K562 (cell line): ENCODE measurements around the gene DDAH2. TPM values are rescaled to one million over a fixed set of nuclear protein-coding genes. Genes with fewer than 3 reads are reported as not detected.

Source experiments
- ATAC-seq: fragments of 200-7000 bp; cut with Tn5 transposase; 3 replicates; pipeline ENCODE4 v1.9.1; 2020; ENCODE audit warnings: moderate library complexity
- BruUV-seq: library from RNA; stranded (reverse); fragments of 400-500 nt; replicated peaks from 2 replicates; lab custom pipeline; 2021; lab: Mats Ljungman, UMichigan
- CTCF ChIA-PET: fragments of 300-600 bp; formaldehyde crosslinking; extraction: SDS; loops from one replicate; lab custom pipeline; 2021; ENCODE audit warnings: low intra/inter-chr PET ratio; lab: Yijun Ruan, JAX
- POLR2A ChIA-PET: fragments of 300-600, 350-650 bp; sonication (Branson Sonifier 250); formaldehyde crosslinking; extraction: SDS; loops from one replicate; lab custom pipeline; 2021; ENCODE audit warnings: antibody characterized with exemption, inconsistent platforms; lab: Yijun Ruan, JAX
- DNase-seq, 4 experiments: peaks; one replicate each; pipeline versions ENCODE4 v3.0.0 to v3.0.0-alpha.2; 2011 to 2018; ENCODE audit warnings: low spot score in 3 of 4, mixed read lengths in 3 of 4; ENCODE audit errors: extremely low read depth in 1 of 4
- FAIRE-seq: peaks from 2 replicates; lab custom pipeline; 2011; peaks lifted over from hg19 to GRCh38; lab: Jason Lieb, UNC
- H2AFZ ChIP-seq: 2 replicates; pipeline ENCODE4 v1.6.0; 2011; ENCODE audit warnings: low read depth, low read length, control low read depth, inconsistent platforms
- H3K27ac ChIP-seq: fragments of 200-600 bp; 3 replicates; pipeline ENCODE4 v1.8.0; 2011; ENCODE audit warnings: low read depth, mild to moderate bottlenecking, control low read depth, inconsistent platforms, low read length, moderate library complexity, mixed read lengths; ENCODE audit errors: extremely low read depth
- H3K27me3 ChIP-seq, 2 experiments: fragments of 300-600 bp in 1 of 2; 2 replicates in 1 of 2; 3 replicates in 1 of 2; pipeline versions ENCODE4 v1.6.0 to v1.8.0; 2011; ENCODE audit warnings: inconsistent platforms in 2 of 2, low read length in 2 of 2, mild to moderate bottlenecking in 1 of 2, mixed read lengths in 1 of 2, moderate library complexity in 1 of 2; ENCODE audit not compliant: control insufficient read depth in 2 of 2, insufficient read depth in 2 of 2
- H3K36me3 ChIP-seq: fragments of 300-600 bp; 3 replicates; pipeline ENCODE4 v1.8.0; 2011; ENCODE audit warnings: mild to moderate bottlenecking, low read length, inconsistent platforms; ENCODE audit not compliant: control insufficient read depth, insufficient read depth
- H3K4me1 ChIP-seq, 2 experiments: fragments of 200-600 bp in 1 of 2; replicated peaks in 1 of 2; 2 replicates in 1 of 2; 3 replicates in 1 of 2; pipeline versions ENCODE4 v1.5.1 to v1.8.0; 2011; ENCODE audit warnings: inconsistent platforms in 2 of 2, low read length in 2 of 2, mild to moderate bottlenecking in 1 of 2, mixed read lengths in 1 of 2, moderate library complexity in 1 of 2; ENCODE audit not compliant: control insufficient read depth in 2 of 2, insufficient read depth in 2 of 2
- H3K4me2 ChIP-seq: 2 replicates; pipeline ENCODE4 v1.6.1; 2011; ENCODE audit warnings: low read length, control low read depth, inconsistent platforms, mixed read lengths; ENCODE audit not compliant: insufficient read depth
- H3K4me3 ChIP-seq: fragments of 200-600 bp; sonication (generic), shearing (Covaris generic); 2 replicates; pipeline ENCODE4 v1.5.1; 2016; ENCODE audit warnings: control low read depth, inconsistent platforms
- H3K79me2 ChIP-seq: fragments of 200-600 bp; 3 replicates; pipeline ENCODE4 v1.8.0; 2011; ENCODE audit warnings: low read length, inconsistent platforms; ENCODE audit not compliant: control insufficient read depth, insufficient read depth
- H3K9ac ChIP-seq, 2 experiments: 2 replicates each; pipeline versions ENCODE4 v1.6.0 to v1.6.1; 2011; ENCODE audit warnings: low read depth in 2 of 2, low read length in 2 of 2, control low read depth in 1 of 2, inconsistent platforms in 1 of 2, mild to moderate bottlenecking in 1 of 2, mixed read lengths in 1 of 2; ENCODE audit not compliant: insufficient read depth in 1 of 2
- H3K9me1 ChIP-seq: one replicate; pipeline ENCODE4 v1.6.0; 2011; ENCODE audit warnings: inconsistent platforms, mild to moderate bottlenecking, low read length, moderate library complexity; ENCODE audit not compliant: control insufficient read depth, insufficient read depth
- H3K9me3 ChIP-seq: replicated peaks from 2 replicates; pipeline ENCODE4 v1.5.1; 2011; ENCODE audit warnings: low read depth, low read length, inconsistent platforms; ENCODE audit not compliant: control insufficient read depth, insufficient read depth
- H4K20me1 ChIP-seq: replicated peaks from 2 replicates; pipeline ENCODE4 v1.6.1; 2011; ENCODE audit warnings: low read length, inconsistent platforms, mixed read lengths; ENCODE audit not compliant: control insufficient read depth, insufficient read depth
- BACH1 ChIP-seq: fragments of 200-800 bp; sonication (Bioruptor generic); IDR thresholded peaks from 2 replicates; pipeline ENCODE4 v1.6.1; 2016; ENCODE audit warnings: missing genetic modification characterization, missing compliant biosample characterization
- ETV5 ChIP-seq: sonication (generic); formaldehyde crosslinking; IDR thresholded peaks from 2 replicates; pipeline ENCODE4 v1.4.0; 2020; ENCODE audit warnings: low read depth, mild to moderate bottlenecking, missing genetic modification reagents
- GATA2 ChIP-seq: sonication (generic); formaldehyde crosslinking; IDR thresholded peaks from 2 replicates; pipeline ENCODE4 v1.4.0; 2020; ENCODE audit warnings: mild to moderate bottlenecking, missing genetic modification reagents
- KDM5B ChIP-seq: fragments of 200-600 bp; sonication (generic); IDR thresholded peaks from 2 replicates; pipeline ENCODE4 v1.6.1; 2012; ENCODE audit warnings: low read depth, mild to moderate bottlenecking, moderate library complexity, low read length, control low read depth, inconsistent platforms; ENCODE audit not compliant: insufficient replicate concordance
- OTX1 ChIP-seq: fragments of 450-650 bp; formaldehyde crosslinking; IDR thresholded peaks from 2 replicates; pipeline ENCODE4 v1.4.0; 2022; ENCODE audit warnings: mild to moderate bottlenecking
- PHF20 ChIP-seq: fragments of 450-650 bp; IDR thresholded peaks from 2 replicates; pipeline ENCODE4 v1.6.1; 2018; ENCODE audit not compliant: partially characterized antibody
- PML ChIP-seq: IDR thresholded peaks from 2 replicates; pipeline ENCODE4 v1.6.1; 2012; ENCODE audit warnings: low read length, inconsistent platforms
- RUNX1 ChIP-seq: sonication (generic); IDR thresholded peaks from 2 replicates; pipeline ENCODE4 v1.6.1; 2016; ENCODE audit warnings: antibody characterized with exemption, low read depth
- TCF15 ChIP-seq: fragments of 250-450 bp; sonication (Bioruptor Pico); IDR thresholded peaks from 2 replicates; pipeline ENCODE4 v1.8.0; 2022; ENCODE audit warnings: moderate library complexity, mild to moderate bottlenecking, inconsistent platforms
- THRB ChIP-seq: fragments of 450-650 bp; formaldehyde crosslinking; conservative IDR thresholded peaks from 2 replicates; pipeline ENCODE4 v1.4.0; 2022; ENCODE audit warnings: mild to moderate bottlenecking, missing genetic modification characterization
- ZNF165 ChIP-seq: fragments of 250-450 bp; sonication (Bioruptor Pico); IDR thresholded peaks from 2 replicates; pipeline ENCODE4 v1.4.0; 2020; ENCODE audit warnings: borderline replicate concordance
- WGBS: fragments of 100-300 bp; shearing (Covaris generic); methylation state at CpG from one replicate; pipeline ENCODE4 v1.1.6; 2016; ENCODE audit warnings: low coverage, mixed read lengths; ENCODE audit not compliant: insufficient coverage; ENCODE audit errors: missing lambda C conversion rate; 5-methylcytosine and 5-hydroxymethylcytosine counted together
- in situ Hi-C: fragments of 300-500 bp; cut with MboI; formaldehyde crosslinking; loops from 4 replicates; pipeline ENCODE4 v1.15.0; 2018; ENCODE audit warnings: inconsistent platforms, mixed read lengths
- intact Hi-C: fragments of 100-400 bp; cut with micrococcal nuclease; formaldehyde crosslinking; loops from 2 replicates; pipeline ENCODE4 v1.14.2; 2022
- polyA plus RNA-seq, 8 experiments: library from polyadenylated mRNA; depleted of rRNA in 4 of 8; stranded (reverse) in 5 of 8; unstranded in 3 of 8; fragments of >200 nt; fragmentation: Nextera tagmentation in 2 of 8; fragmentation: Illumina TruSeq in 1 of 8; extraction: Ambion mirVana in 2 of 8; extraction: Trizol in 1 of 8; gene quantifications; 2 replicates each; pipeline versions ENCODE4 v1.2.1 to v1.2.3, GENCODE V29; 2011 to 2014; ENCODE audit warnings: inconsistent platforms in 1 of 8, missing spikeins in 1 of 8
- total RNA-seq, 7 experiments: library from RNA; depleted of rRNA in 6 of 7; stranded (reverse); fragments of >200 nt in 6 of 7; fragmentation: Illumina TruSeq in 2 of 7; extraction: Trizol in 2 of 7; gene quantifications; 2 replicates each; pipeline versions ENCODE4 v1.2.1 to v1.2.3, GENCODE V29; 2011 to 2021; ENCODE audit warnings: low replicate concordance in 1 of 7

Gene DDAH2
- total and polyA plus RNA-seq, 9 of the 15 experiments (the other 6 are each of a cell fraction or from before 2014, with no cell fraction given) = 1.8 to 45.4 (median 21.4) TPM

- DNase-seq (no peak), ATAC-seq (no peak), FAIRE-seq (no peak)
- ChIA-PET POLR2A (interaction anchor here (0.6 to 13.1 kb wide), 10 partner anchors 8 to 121 kb away, joined by 3 to 236 read pairs (median 46); partner anchors contain the start of genes BAG6, DDAH2, HSPA1B and LY6G6C), CTCF (no interaction called here)
- peaks cover 49% of the 10 kb centered on the region for H3K79me2 ChIP-seq
- intact Hi-C loops (no loop called here), in situ Hi-C loops (no loop called here)
- peaks cover 53 to 56% of the 10 kb centered on the region in 2 experiments for H3K4me1 ChIP-seq
- BruUV-seq = no TSS peak
- no peaks in the 10 kb centered on the region for H3K27me3 ChIP-seq
- H3K9me1 ChIP-seq = no peaks in the 10 kb centered on the region
- no peak overlapping the region for H3K4me2 ChIP-seq
- 67% methylated on average over 2 of the region's 2 CpGs for WGBS
- H3K36me3 ChIP-seq = peaks cover 50% of the 10 kb centered on the region
- no peak overlapping the region; a peak in 1 of 4 replicates for H3K9ac ChIP-seq
- H4K20me1 ChIP-seq = no peaks in the 10 kb centered on the region
- no peaks in the 10 kb centered on the region for H3K9me3 ChIP-seq
- H3K27ac ChIP-seq = peak overlapping the region; percentile 2; the same call in 1 of the 3 replicates
- H2AFZ ChIP-seq = no peak overlapping the region
- no peak for TF ChIP-seq GATA2
- no peak for TF ChIP-seq BACH1 (tag)
- no peak for TF ChIP-seq RUNX1
- TF ChIP-seq ETV5 (CRISPR knock-in tag) = 0 out of 2 replicates have a peak, but pooled peaks have one; percentile 8
- TF ChIP-seq KDM5B = no peak
- 0 out of 2 replicates have a peak, but pooled peaks have one; percentile 51 for TF ChIP-seq OTX1 (CRISPR knock-in tag)
- no peak; the same call in 1 of the 2 replicates for TF ChIP-seq ZNF165
- 0 out of 2 replicates have a peak, but pooled peaks have one; percentile 54 for TF ChIP-seq THRB (CRISPR knock-in tag)
- 0 out of 2 replicates have a peak, but pooled peaks have one; percentile 13 for TF ChIP-seq PML
- 0 out of 2 replicates have a peak, but pooled peaks have one; percentile 19 for TF ChIP-seq TCF15 (CRISPR knock-in tag)
- no peak for TF ChIP-seq PHF20
- TF ChIP-seq, all 486 proteins: peak for 5
- no peak overlapping the region for H3K4me3 ChIP-seq
These were observed 12.7 kb upstream of the DDAH2 start for GRCh38 chr6:31741815-31742214.
